Natural killer cell treated with Interleukin-12 subunit alpha and Interleukin-12 subunit beta and Interleukin-15 and Interleukin-18, amount 100 ng/mL, for 72 hours (primary cell): ENCODE measurements around the gene SLC4A2. TPM values are rescaled to one million over a fixed set of nuclear protein-coding genes. Genes with fewer than 3 reads are reported as not detected.

Experiments used
- ATAC-seq, 2 donors: fragments of 150-1000 bp; cut with Tn5 transposase in 1 of 2; sonication (Bioruptor Pico), chemical (Tn5 transposase) in 1 of 2; 2 replicates each; pipeline ENCODE4 v1.10.0; 2021
- DNase-seq: peaks from one replicate; pipeline ENCODE4 v3.0.0; 2022; ENCODE audit warnings: low spot score
- H3K27ac Mint-ChIP-seq, 2 donors: 1 replicate in 1 of 2; 2 replicates in 1 of 2; pipeline ENCODE4 v1.8.0; 2022; ENCODE audit warnings: mixed read lengths in 2 of 2, mild to moderate bottlenecking in 1 of 2, moderate library complexity in 1 of 2
- H3K27me3 Mint-ChIP-seq, 2 donors: 1 replicate in 1 of 2; 2 replicates in 1 of 2; pipeline ENCODE4 v1.8.0; 2022; ENCODE audit warnings: mixed read lengths in 2 of 2
- H3K36me3 Mint-ChIP-seq: one replicate; pipeline ENCODE4 v1.8.0; 2022; ENCODE audit warnings: mixed read lengths
- H3K4me1 Mint-ChIP-seq, 2 donors: 1 replicate in 1 of 2; 2 replicates in 1 of 2; pipeline ENCODE4 v1.8.0; 2022; ENCODE audit warnings: low read depth in 2 of 2, mixed read lengths in 2 of 2, mild to moderate bottlenecking in 1 of 2
- H3K4me3 Mint-ChIP-seq: one replicate; pipeline ENCODE4 v1.8.0; 2022; ENCODE audit warnings: mixed read lengths
- H3K9me3 Mint-ChIP-seq: 2 replicates; pipeline ENCODE4 v1.8.0; 2022; ENCODE audit warnings: mixed read lengths
- total RNA-seq, 2 donors: library from RNA; stranded (reverse); gene quantifications; one replicate each; pipeline ENCODE4 v1.2.3, GENCODE V29; 2022

Gene SLC4A2
- total RNA-seq, 2 donors from 2014 or later: 117 to 195 TPM

DNA sequence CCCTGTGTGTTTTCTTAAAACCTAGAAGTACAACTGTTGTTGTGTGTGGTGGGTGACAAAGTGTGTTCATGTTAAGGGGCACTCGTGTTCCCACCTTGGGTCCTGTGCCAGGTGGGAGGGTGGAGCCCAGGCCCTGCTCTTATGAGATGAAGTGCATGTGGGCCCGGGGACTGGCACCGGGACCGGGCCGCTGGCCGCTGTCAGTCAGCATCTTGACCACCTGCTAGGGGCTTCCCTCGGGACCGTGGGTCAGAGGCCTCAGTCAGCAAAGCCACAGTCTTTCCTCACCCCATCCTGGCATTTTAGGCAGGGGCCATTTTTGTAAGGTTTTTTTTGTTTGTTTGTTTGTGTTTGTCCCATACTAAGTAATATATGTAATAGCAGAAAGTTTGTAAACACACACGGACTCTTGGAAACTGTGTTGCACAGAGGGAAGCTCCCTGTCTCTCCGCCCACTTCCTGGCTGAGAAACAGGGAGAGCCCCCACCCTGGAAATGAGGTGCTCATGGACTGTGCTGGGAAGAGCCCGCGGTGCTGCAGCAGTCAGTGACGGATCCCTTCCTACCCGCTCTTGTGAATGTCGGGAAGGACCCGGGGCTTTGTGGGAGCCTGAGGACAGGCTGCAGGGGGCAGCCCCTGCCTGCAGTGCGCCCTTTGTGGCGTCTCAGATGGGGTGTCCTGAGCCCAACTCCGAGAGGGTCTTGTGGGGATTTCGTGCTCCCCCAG lies 40.3 kb downstream of the SLC4A2 start:
- Mint-ChIP-seq H3K27me3 (no peaks in the 10 kb centered on the region), H3K4me3 (no peak overlapping the region), H3K36me3 (no peaks in the 10 kb centered on the region), H3K27ac (no peak overlapping the region), H3K9me3 (no peaks in the 10 kb centered on the region), H3K4me1 (peaks cover 0 to 2% of the 10 kb centered on the region in 2 donors)
- DNase-seq: no peak
- no peak for ATAC-seq

DNA sequence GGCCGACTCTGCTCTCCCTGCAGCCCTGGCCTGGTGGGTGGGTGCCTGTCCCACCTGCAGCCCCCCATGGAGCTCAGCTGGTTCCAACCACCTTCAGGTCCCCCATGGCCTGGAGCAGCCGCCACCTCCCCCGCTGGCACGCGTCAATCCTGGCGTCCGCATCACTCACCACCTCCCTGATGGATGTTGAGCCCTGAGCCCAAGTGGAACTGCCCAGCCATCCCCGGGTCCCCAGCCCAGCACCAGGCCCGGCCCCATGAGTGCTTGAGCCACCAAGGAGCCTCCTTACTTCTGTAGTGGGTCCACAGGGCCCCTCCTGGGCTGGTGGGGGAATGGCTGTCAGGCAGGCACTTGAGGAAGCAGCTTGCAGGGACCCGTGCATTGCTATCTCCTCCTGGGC lies 41.5 kb downstream of the SLC4A2 start:
- peak in 1 of 2 donors; percentile 25 for ATAC-seq
- Mint-ChIP-seq H3K36me3 (no peaks in the 10 kb centered on the region), H3K9me3 (no peaks in the 10 kb centered on the region), H3K27ac (no peak overlapping the region), H3K27me3 (no peaks in the 10 kb centered on the region), H3K4me3 (no peak overlapping the region), H3K4me1 (no peaks in the 10 kb centered on the region)
- DNase-seq: no peak

- Mint-ChIP-seq H3K27me3 (no peaks in the 10 kb centered on the region), H3K36me3 (no peaks in the 10 kb centered on the region), H3K4me3 (no peak overlapping the region), H3K9me3 (no peaks in the 10 kb centered on the region), H3K4me1 (no peaks in the 10 kb centered on the region), H3K27ac (no peak overlapping the region)
- no peak for DNase-seq
- no peak for ATAC-seq
These were observed 42.4 kb downstream of the SLC4A2 start for GRCh38 chr7:151101621-151102396.

- no peaks in the 10 kb centered on the region for H3K36me3 Mint-ChIP-seq
- no peak for DNase-seq
- no peaks in the 10 kb centered on the region for H3K27me3 Mint-ChIP-seq
- H3K9me3 Mint-ChIP-seq: no peaks in the 10 kb centered on the region
- H3K4me3 Mint-ChIP-seq: no peak overlapping the region
- ATAC-seq: no peak
- H3K4me1 Mint-ChIP-seq: no peaks in the 10 kb centered on the region
- no peak overlapping the region for H3K27ac Mint-ChIP-seq
These were observed 43.6 kb downstream of the SLC4A2 start for GRCh38 chr7:151102991-151103390.

DNA sequence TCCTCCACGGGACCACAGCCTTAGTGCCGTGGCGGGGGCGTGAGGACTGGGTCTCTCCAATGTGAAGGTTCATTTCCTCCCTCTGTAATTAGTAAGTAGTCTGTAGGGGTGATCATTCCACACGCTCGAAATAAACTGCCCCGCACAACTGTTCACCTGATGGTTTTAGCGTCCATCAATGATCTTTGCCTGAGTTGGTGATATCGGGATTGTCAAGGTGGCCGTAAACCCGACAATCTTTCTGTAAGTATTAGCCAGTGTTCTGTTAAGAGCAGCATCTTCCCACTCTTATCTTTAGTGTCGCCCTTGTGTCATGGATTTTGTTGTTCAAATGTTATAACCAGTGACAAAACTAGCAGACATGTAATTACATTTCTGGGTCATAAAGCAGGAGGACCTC lies 44.6 kb downstream of the SLC4A2 start:
- Mint-ChIP-seq H3K4me3 (no peak overlapping the region), H3K27me3 (no peaks in the 10 kb centered on the region), H3K9me3 (no peaks in the 10 kb centered on the region), H3K27ac (no peak overlapping the region), H3K36me3 (no peaks in the 10 kb centered on the region), H3K4me1 (no peaks in the 10 kb centered on the region)
- ATAC-seq (no peak), DNase-seq (no peak)

DNA sequence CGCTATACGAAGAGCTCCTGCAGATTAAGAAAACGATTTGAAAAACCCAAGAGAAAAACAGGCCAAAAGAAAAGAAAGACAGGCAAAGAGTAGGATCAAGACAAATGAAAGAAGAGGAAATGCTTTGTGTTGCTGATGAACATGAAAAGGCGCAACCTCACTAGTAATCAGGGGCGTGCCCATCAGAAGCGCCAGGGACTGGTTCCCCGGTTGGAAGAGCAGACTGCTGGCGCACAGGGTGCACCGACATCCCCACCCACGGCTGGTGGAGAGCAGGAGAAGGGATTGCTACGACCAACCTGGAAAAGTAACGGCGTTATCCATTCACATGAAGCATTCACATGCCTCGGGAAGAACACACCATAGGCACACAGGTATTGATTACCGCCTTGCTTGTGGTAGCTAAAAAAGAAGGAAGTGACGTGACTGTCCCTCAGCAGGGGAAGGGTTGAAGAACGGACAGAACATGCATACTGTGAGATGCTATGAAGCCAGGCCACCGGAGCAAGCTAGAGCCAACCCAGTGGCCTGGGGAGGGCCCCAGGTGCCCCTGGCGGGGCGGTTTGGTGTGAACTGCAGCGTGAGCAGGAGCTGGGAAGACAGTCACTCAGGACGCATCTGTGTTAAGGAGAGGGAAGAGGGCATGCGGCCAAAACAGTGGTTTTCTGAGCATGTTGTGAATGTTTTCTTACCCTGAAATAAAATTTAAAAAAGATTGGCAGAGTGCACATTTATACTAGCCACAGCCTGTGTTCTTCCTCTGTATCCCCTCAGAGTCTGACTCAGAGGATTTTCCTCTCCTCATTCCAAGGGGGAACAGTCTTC lies 45.2 kb downstream of the SLC4A2 start:
- no peak for ATAC-seq
- Mint-ChIP-seq H3K4me3 (no peak overlapping the region), H3K27ac (no peak overlapping the region), H3K9me3 (no peaks in the 10 kb centered on the region), H3K4me1 (no peaks in the 10 kb centered on the region), H3K36me3 (no peaks in the 10 kb centered on the region), H3K27me3 (no peaks in the 10 kb centered on the region)
- no peak for DNase-seq

GRCh38 chr7:151107882-151108281 lies 48.5 kb downstream of the SLC4A2 start:
- H3K27ac Mint-ChIP-seq: no peak overlapping the region
- H3K4me1 Mint-ChIP-seq: peaks cover 0 to 2% of the 10 kb centered on the region in 2 donors
- no peaks in the 10 kb centered on the region for H3K27me3 Mint-ChIP-seq
- no peaks in the 10 kb centered on the region for H3K9me3 Mint-ChIP-seq
- DNase-seq (no peak), ATAC-seq (no peak)
- no peak overlapping the region for H3K4me3 Mint-ChIP-seq
- H3K36me3 Mint-ChIP-seq: no peaks in the 10 kb centered on the region

DNA sequence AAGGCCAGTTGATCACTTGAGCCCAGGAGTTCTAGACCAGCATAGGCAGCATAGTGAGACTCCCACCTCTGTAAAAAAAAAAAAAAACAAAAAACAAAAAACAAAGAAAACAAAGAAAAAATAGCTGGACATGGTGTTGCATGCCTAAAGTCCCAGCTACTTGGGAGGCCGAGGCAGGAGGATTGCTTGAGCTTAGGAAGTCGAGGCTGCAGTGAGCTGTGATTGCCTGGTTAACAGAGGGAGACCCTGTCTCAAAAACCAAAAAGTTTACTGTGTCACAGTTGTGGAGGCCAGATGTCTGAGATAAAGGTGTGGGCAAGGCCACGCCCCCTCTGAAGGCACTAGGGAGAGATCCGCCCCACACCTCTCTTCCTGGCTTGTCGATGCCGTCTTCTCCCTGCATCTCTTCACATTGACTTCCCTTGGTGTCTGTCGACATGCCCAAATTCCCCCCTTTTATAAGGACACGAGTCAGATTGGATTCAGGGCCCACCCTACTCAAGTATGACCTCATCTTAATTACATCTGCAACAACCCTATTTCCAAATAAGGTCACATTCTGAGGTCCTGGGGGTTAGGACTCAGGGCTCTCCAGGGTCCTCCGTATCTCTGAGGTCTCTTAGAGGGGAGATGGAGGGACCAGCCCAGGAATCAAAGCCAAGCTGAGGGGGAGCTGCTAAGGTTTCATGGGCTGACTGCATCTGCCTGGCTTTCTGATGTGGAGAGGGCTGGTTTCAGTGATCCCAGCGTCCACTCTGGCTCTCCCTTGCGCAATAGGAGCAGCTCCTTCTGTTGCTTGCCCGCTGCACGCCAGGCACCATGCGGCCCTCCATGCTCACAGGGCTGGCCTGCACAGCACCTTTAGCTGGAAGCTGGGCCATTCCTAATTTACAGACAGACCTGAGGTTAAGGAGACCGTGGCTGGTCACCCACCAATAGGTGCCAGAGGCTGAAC lies 50.0 kb downstream of the SLC4A2 start:
- DNase-seq (no peak), ATAC-seq (no peak)
- Mint-ChIP-seq H3K27me3 (no peaks in the 10 kb centered on the region), H3K4me3 (no peak overlapping the region), H3K4me1 (peaks cover 0 to 2% of the 10 kb centered on the region in 2 donors), H3K27ac (no peak overlapping the region), H3K9me3 (no peaks in the 10 kb centered on the region), H3K36me3 (no peaks in the 10 kb centered on the region)

GRCh38 chr7:151110236-151110940 lies 51.0 kb downstream of the SLC4A2 start:
- DNase-seq (no peak), ATAC-seq (no peak)
- Mint-ChIP-seq H3K36me3 (no peaks in the 10 kb centered on the region), H3K27ac (no peak overlapping the region), H3K4me3 (no peak overlapping the region), H3K27me3 (no peaks in the 10 kb centered on the region), H3K4me1 (peaks cover 0 to 2% of the 10 kb centered on the region in 2 donors), H3K9me3 (no peaks in the 10 kb centered on the region)

GRCh38 chr7:151110941-151111645 lies 51.7 kb downstream of the SLC4A2 start:
- Mint-ChIP-seq H3K9me3 (no peaks in the 10 kb centered on the region), H3K27me3 (no peaks in the 10 kb centered on the region), H3K36me3 (no peaks in the 10 kb centered on the region), H3K4me1 (peaks cover 0 to 2% of the 10 kb centered on the region in 2 donors), H3K27ac (no peak overlapping the region), H3K4me3 (no peak overlapping the region)
- peak; percentile 75 for DNase-seq
- peak; percentile 74 to 79 for ATAC-seq

DNA sequence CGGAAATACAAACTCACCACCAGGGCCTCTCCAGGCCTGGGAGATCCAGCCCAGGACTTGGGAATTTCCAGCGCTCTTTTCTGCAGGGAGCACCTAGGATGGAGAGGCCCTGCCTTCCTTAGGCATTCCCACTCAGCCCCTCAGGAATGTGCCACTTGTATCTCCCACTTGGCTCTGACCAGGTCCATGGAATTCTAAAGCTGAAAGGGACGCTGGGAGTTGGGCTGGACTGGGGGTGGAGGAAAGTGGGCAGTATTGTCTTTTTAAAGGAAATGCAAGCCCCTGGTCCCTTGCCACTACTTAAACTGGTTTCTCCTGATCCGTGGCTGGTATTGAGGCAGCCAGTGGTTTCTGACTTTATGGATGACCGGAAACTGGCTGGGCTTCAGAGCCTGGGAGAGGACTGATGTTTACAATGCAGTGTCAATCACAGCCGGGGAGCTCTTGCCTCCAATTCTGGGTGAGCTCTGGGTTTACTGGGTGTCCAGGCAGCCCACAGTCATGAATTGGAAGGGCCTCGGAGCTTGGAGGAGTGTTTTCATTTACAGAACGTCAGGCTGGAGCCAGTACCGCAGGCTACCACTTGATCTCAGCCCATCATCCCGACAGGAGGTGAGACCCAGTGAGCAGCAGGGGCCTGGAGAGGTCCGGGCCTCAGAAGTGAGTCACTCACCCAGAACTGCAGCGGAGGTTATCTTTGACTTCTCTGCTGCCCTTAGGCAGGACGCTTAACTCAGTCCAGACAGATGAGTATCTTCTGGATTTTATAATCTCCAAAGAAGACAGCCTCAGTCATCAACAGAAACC lies 54.2 kb downstream of the SLC4A2 start:
- Mint-ChIP-seq H3K9me3 (no peaks in the 10 kb centered on the region), H3K36me3 (no peaks in the 10 kb centered on the region), H3K4me3 (peak overlapping the region; percentile 8), H3K27me3 (no peaks in the 10 kb centered on the region), H3K4me1 (peaks cover 0 to 2% of the 10 kb centered on the region in 2 donors), H3K27ac (no peak overlapping the region)
- DNase-seq (no peak), ATAC-seq (no peak)
